Right lobe of liver (tissue), 6 donors: ENCODE results near the gene PICK1. TPM values are rescaled to one million over a fixed set of nuclear protein-coding genes. Genes with fewer than 3 reads are reported as not detected.

Experiments used
- ATAC-seq, 4 donors: fragments of 200-7000 bp; cut with Tn5 transposase; one replicate each; pipeline ENCODE4 v1.9.1; 2020; ENCODE audit warnings: mild to moderate bottlenecking in 4 of 4, moderate library complexity in 4 of 4
- DNase-seq, 3 donors: peaks; one replicate each; pipeline ENCODE4 v3.0.0-alpha.2; 2020
- H3K27ac ChIP-seq, 3 donors: fragments of 200-600 bp; one replicate each; pipeline ENCODE4 v1.8.0; 2022
- H3K27me3 ChIP-seq, 2 donors: fragments of 200-600 bp; one replicate each; pipeline ENCODE4 v1.8.0; 2022
- H3K36me3 ChIP-seq, 4 donors: fragments of 200-600 bp; sonication (generic) in 1 of 4; one replicate each; pipeline versions ENCODE4 v1.5.1 to v1.8.0; 2017 to 2022; ENCODE audit warnings: control low read depth in 1 of 4
- H3K4me1 ChIP-seq, 4 donors: fragments of 200-600 bp; sonication (generic) in 1 of 4; one replicate each; pipeline versions ENCODE4 v1.5.1 to v1.8.0; 2017 to 2022; ENCODE audit warnings: control low read depth in 1 of 4
- H3K4me3 ChIP-seq, 3 donors: fragments of 200-600 bp; one replicate each; pipeline ENCODE4 v1.8.0; 2022
- H3K9me3 ChIP-seq, 4 donors: fragments of 200-600 bp; sonication (generic) in 1 of 4; one replicate each; pipeline versions ENCODE4 v1.5.1 to v1.8.0; 2017 to 2022; ENCODE audit warnings: control low read depth in 1 of 4
- CTCF ChIP-seq, 4 donors: fragments of 200-600 bp in 3 of 4; fragments of 450-650 bp in 1 of 4; IDR thresholded peaks; one replicate each; pipeline versions ENCODE4 v1.5.1 to v1.8.0; 2016 to 2022; ENCODE audit warnings: antibody characterized with exemption in 4 of 4, mild to moderate bottlenecking in 2 of 4
- POLR2A ChIP-seq: fragments of 450-650 bp; IDR thresholded peaks from one replicate; pipeline ENCODE4 v1.6.1; 2017; ENCODE audit warnings: antibody characterized with exemption, mild to moderate bottlenecking
- WGBS: methylation state at CpG from one replicate; pipeline ENCODE4 v1.1.6; 2018; ENCODE audit warnings: low coverage, low lambda C conversion rate; ENCODE audit not compliant: insufficient coverage; ENCODE audit errors: missing lambda C conversion rate; 5-methylcytosine and 5-hydroxymethylcytosine counted together
- intact Hi-C, 2 donors: fragments of 100-400 bp; cut with DNase I; formaldehyde crosslinking; loops; one replicate each; pipeline versions ENCODE4 v1.11.2 to v1.14.1; 2022
- total RNA-seq, 6 experiments: library from RNA; depleted of rRNA in 2 of 6; stranded (reverse); fragments of >200 nt in 2 of 6; fragmentation: NEBNext Ultra II Directional in 3 of 6; extraction: Animal tissue kit (Norgen Biotek cat#: 25700) in 3 of 6; gene quantifications; one replicate each; pipeline versions ENCODE4 v1.1.0 to v1.2.4, GENCODE V29; 2016 to 2023
- donor health status: DM: no; HTN: yes; CAD: no.
- donor health status: DM: no; HTN: no; CAD: no.
- donor health status: DM: no; HTN: no; CAD: no.
- donor health status: DM: no; HTN: yes; CAD: no.
- donor health status: DM: no; HTN: yes; CAD: no.

Gene PICK1
- total RNA-seq, 6 experiments from 2014 or later = 13.0 to 26.4 (median 20.3) TPM

GRCh38 chr22:38046070-38046748, 11.0 kb upstream of the PICK1 start:
- Histone ChIP-seq H3K36me3 (no peaks in the 10 kb centered on the region), H3K4me3 (no peak overlapping the region), H3K4me1 (no peaks in the 10 kb centered on the region), H3K27me3 (no peaks in the 10 kb centered on the region), H3K27ac (no peak overlapping the region), H3K9me3 (no peaks in the 10 kb centered on the region)
- 48% methylated on average over 3 of the region's 14 CpGs for WGBS
- DNase-seq (no peak), ATAC-seq (no peak)
- TF ChIP-seq CTCF (IDR thresholded peaks at IDR 0.05) (no peak), POLR2A (no peak)
- intact Hi-C loops = no loop called here

- Histone ChIP-seq H3K9me3 (no peaks in the 10 kb centered on the region), H3K4me1 (no peaks in the 10 kb centered on the region), H3K4me3 (no peak overlapping the region), H3K27ac (no peak overlapping the region), H3K36me3 (no peaks in the 10 kb centered on the region), H3K27me3 (no peaks in the 10 kb centered on the region)
- intact Hi-C loops = no loop called here
- ATAC-seq (no peak), DNase-seq (no peak)
- TF ChIP-seq CTCF (IDR thresholded peaks at IDR 0.05) (no peak), POLR2A (no peak)
- 42% methylated on average over 4 of the region's 20 CpGs for WGBS
Observed at GRCh38 chr22:38049812-38050619, 7.2 kb upstream of the PICK1 start.

- intact Hi-C loops = no loop called here
- Histone ChIP-seq H3K9me3 (no peaks in the 10 kb centered on the region), H3K36me3 (no peaks in the 10 kb centered on the region), H3K27me3 (no peaks in the 10 kb centered on the region), H3K4me1 (no peaks in the 10 kb centered on the region), H3K27ac (no peak overlapping the region), H3K4me3 (no peak overlapping the region)
- DNase-seq (no peak), ATAC-seq (no peak)
- 56% methylated on average over 1 of the region's 7 CpGs for WGBS
- TF ChIP-seq POLR2A (no peak), CTCF (IDR thresholded peaks at IDR 0.05) (no peak)
Observed at GRCh38 chr22:38050720-38051119, 6.5 kb upstream of the PICK1 start.

DNA sequence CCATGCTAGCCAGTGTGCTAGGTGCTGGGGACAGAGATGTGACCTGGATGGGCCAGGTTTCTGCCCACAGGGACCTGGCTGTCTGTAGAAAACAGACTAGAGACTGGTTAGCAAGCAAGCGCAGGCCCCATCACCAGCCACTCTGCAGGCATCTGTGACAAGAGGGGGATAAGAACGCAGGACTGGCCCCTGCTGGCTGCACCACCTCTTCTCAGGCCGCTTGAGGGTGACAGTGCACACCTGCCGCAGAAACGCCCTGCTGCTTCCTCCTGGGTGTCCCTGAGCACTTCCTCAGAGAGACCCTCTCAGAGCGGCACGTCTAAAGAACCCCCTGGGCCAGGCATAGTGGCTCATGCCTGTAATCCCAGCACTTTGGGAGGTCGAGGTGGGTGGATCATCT, 5.9 kb upstream of the PICK1 start:
- Histone ChIP-seq H3K27me3 (no peaks in the 10 kb centered on the region), H3K9me3 (no peaks in the 10 kb centered on the region), H3K4me1 (no peaks in the 10 kb centered on the region), H3K36me3 (no peaks in the 10 kb centered on the region), H3K4me3 (no peak overlapping the region), H3K27ac (no peak overlapping the region)
- no peak for TF ChIP-seq CTCF (IDR thresholded peaks at IDR 0.05)
- no peak for TF ChIP-seq POLR2A
- no peak for DNase-seq
- ATAC-seq = no peak
- intact Hi-C loops = no loop called here
- WGBS = 51% methylated on average over 2 of the region's 8 CpGs
